Neuronal stem cell (in vitro differentiated cells): Measurements from ENCODE around the gene CD81.
A peak's percentile ranks its signal among the peaks of the same experiment; 100 is the strongest.

Source experiments
- DNase-seq: peaks from one replicate; pipeline ENCODE4 v3.0.0-alpha.2; 2013; ENCODE audit warnings: low spot score
- H2AFZ ChIP-seq: one replicate; pipeline ENCODE4 v1.6.1; 2013; ENCODE audit warnings: mild to moderate bottlenecking, low read length, inconsistent platforms
- H2AK5ac ChIP-seq: 2 replicates; pipeline ENCODE4 v1.6.1; 2013; ENCODE audit warnings: low read depth, mild to moderate bottlenecking, inconsistent platforms, low read length, moderate library complexity, mixed read lengths
- H2BK120ac ChIP-seq: 2 replicates; pipeline ENCODE4 v1.6.1; 2013; ENCODE audit warnings: low read depth, mild to moderate bottlenecking, inconsistent platforms, low read length, moderate library complexity, mixed read lengths
- H2BK12ac ChIP-seq: one replicate; pipeline ENCODE4 v1.6.1; 2013; ENCODE audit warnings: low read length, inconsistent platforms
- H2BK15ac ChIP-seq: 2 replicates; pipeline ENCODE4 v1.6.1; 2013; ENCODE audit warnings: mild to moderate bottlenecking, low read length, inconsistent platforms, mixed read lengths
- H2BK5ac ChIP-seq: one replicate; pipeline ENCODE4 v1.6.1; 2013; ENCODE audit warnings: inconsistent platforms, mild to moderate bottlenecking, low read length, moderate library complexity
- H3K14ac ChIP-seq: one replicate; pipeline ENCODE4 v1.6.1; 2013; ENCODE audit warnings: low read length, inconsistent platforms
- H3K18ac ChIP-seq: 2 replicates; pipeline ENCODE4 v1.6.1; 2013; ENCODE audit warnings: low read length, inconsistent platforms
- H3K23ac ChIP-seq: 2 replicates; pipeline ENCODE4 v1.6.1; 2013; ENCODE audit warnings: low read depth, mild to moderate bottlenecking, mixed read lengths, low read length, inconsistent platforms; ENCODE audit not compliant: poor library complexity
- H3K27ac ChIP-seq: replicated peaks from 3 replicates; pipeline ENCODE4 v1.5.1; 2013; ENCODE audit warnings: low read length, inconsistent platforms
- H3K27me3 ChIP-seq, 3 experiments: 2 replicates each; pipeline ENCODE4 v1.6.1; 2013; ENCODE audit warnings: low read length in 3 of 3, mild to moderate bottlenecking in 2 of 3, inconsistent platforms in 1 of 3, low read depth in 1 of 3, mixed read lengths in 1 of 3, moderate library complexity in 1 of 3; ENCODE audit not compliant: control insufficient read depth in 3 of 3, insufficient read depth in 3 of 3
- H3K36me3 ChIP-seq, 2 donors: replicated peaks in 1 of 2; 2 replicates each; pipeline ENCODE4 v1.6.1; 2013; ENCODE audit warnings: low read length in 2 of 2; ENCODE audit not compliant: control insufficient read depth in 2 of 2, insufficient read depth in 2 of 2
- H3K4ac ChIP-seq: 2 replicates; pipeline ENCODE4 v1.6.1; 2013; ENCODE audit warnings: inconsistent platforms, mild to moderate bottlenecking, low read length, moderate library complexity
- H3K4me1 ChIP-seq, 2 donors: 1 replicate in 1 of 2; 2 replicates in 1 of 2; pipeline ENCODE4 v1.6.1; 2013; ENCODE audit warnings: low read length in 2 of 2, low read depth in 1 of 2; ENCODE audit not compliant: control insufficient read depth in 2 of 2, insufficient read depth in 1 of 2
- H3K4me2 ChIP-seq: one replicate; pipeline ENCODE4 v1.6.1; 2013; ENCODE audit warnings: mild to moderate bottlenecking, low read length, inconsistent platforms; ENCODE audit not compliant: insufficient read depth, poor library complexity, severe bottlenecking
- H3K4me3 ChIP-seq, 2 donors: 2 replicates each; pipeline ENCODE4 v1.5.1; 2013; ENCODE audit warnings: low read length in 2 of 2, mild to moderate bottlenecking in 2 of 2, inconsistent platforms in 1 of 2, moderate library complexity in 1 of 2
- H3K79me1 ChIP-seq: one replicate; pipeline ENCODE4 v1.6.1; 2013; ENCODE audit warnings: low read depth, mild to moderate bottlenecking, inconsistent platforms, low read length, moderate library complexity
- H3K9ac ChIP-seq: one replicate; pipeline ENCODE4 v1.6.1; 2013; ENCODE audit warnings: mild to moderate bottlenecking, low read depth, low read length, inconsistent platforms; ENCODE audit not compliant: poor library complexity
- H3K9me3 ChIP-seq, 2 donors: replicated peaks in 1 of 2; 2 replicates each; pipeline versions ENCODE3 to v1.6.1; 2013; ENCODE audit warnings: low read length in 2 of 2, mild to moderate bottlenecking in 2 of 2, inconsistent platforms in 1 of 2, low read depth in 1 of 2, mixed read lengths in 1 of 2, moderate library complexity in 1 of 2; ENCODE audit not compliant: control insufficient read depth in 2 of 2, insufficient read depth in 1 of 2
- H4K8ac ChIP-seq: one replicate; pipeline ENCODE4 v1.6.1; 2013; ENCODE audit warnings: low read depth, mild to moderate bottlenecking, inconsistent platforms, low read length, moderate library complexity
- H4K91ac ChIP-seq: one replicate; pipeline ENCODE4 v1.6.1; 2013; ENCODE audit warnings: low read length, low read depth, mild to moderate bottlenecking, inconsistent platforms; ENCODE audit not compliant: poor library complexity
- WGBS, 2 donors: extraction: QIAGEN DNeasy Blood & Tissue Kit; methylation state at CpG; one replicate each; pipeline ENCODE4 v1.1.7; 2013; ENCODE audit warnings: missing lambda C conversion rate in 2 of 2, mixed read lengths in 1 of 2; ENCODE audit not compliant: insufficient read length in 2 of 2, insufficient replicate concordance in 1 of 2; ENCODE audit errors: extremely low coverage in 2 of 2; 5-methylcytosine and 5-hydroxymethylcytosine counted together

CD81 gene

GRCh38 chr11:2342981-2343380 is 34.1 kb upstream of the CD81 start:
- WGBS, 2 donors: no CpG with 5 or more reads among the region's 5 CpGs
- Histone ChIP-seq H3K9me3 (peaks cover 0 to 14% of the 10 kb centered on the region in 2 donors), H2BK120ac (no peak overlapping the region), H2BK5ac (no peak overlapping the region), H2AK5ac (no peak overlapping the region), H3K4me3 (no peak overlapping the region), H3K36me3 (no peaks in the 10 kb centered on the region), H2BK12ac (no peak overlapping the region), H3K4me2 (no peak overlapping the region), H3K4ac (no peak overlapping the region), H3K27me3 (peaks cover 0 to 4% (median 2%) of the 10 kb centered on the region in 3 experiments), H3K79me1 (peaks cover 3% of the 10 kb centered on the region), H3K9ac (no peak overlapping the region), H2BK15ac (no peak overlapping the region), H3K14ac (no peak overlapping the region), H4K8ac (no peak overlapping the region), H2AFZ (no peak overlapping the region), H3K18ac (no peak overlapping the region), H3K23ac (no peak overlapping the region), H3K4me1 (peaks cover 0 to 2% of the 10 kb centered on the region in 2 donors), H4K91ac (no peak overlapping the region), H3K27ac (no peak overlapping the region)
- DNase-seq: no peak

DNA sequence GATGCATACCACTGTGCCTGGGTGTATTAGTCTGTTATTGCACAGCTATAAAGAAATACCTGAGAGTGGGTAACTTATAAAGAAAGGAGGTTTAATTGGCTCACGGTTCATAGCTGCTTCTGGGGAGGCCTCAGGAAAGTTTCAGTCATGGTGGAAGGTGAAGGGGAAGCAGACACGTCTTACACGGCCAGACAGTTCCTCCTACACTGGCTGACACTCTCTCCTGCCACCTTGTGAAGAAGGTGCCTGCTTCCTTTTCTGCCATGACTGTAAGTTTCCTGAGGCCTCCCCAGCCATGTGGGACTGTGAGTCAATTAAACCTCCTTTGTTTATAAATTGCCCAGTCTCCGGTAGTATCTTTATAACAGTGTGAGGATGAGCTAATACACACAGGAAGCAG is 33.6 kb upstream of the CD81 start:
- H3K27me3 ChIP-seq: peaks cover 0 to 4% (median 2%) of the 10 kb centered on the region in 3 experiments
- no CpG with 5 or more reads among the region's 4 CpGs for WGBS, 2 donors
- peaks cover 0 to 2% of the 10 kb centered on the region in 2 donors for H3K4me1 ChIP-seq

GRCh38 chr11:2345050-2345449 is 32.1 kb upstream of the CD81 start:
- Histone ChIP-seq H3K9me3 (peaks cover 0 to 21% of the 10 kb centered on the region in 2 donors), H3K23ac (no peak overlapping the region), H4K91ac (no peak overlapping the region), H3K9ac (no peak overlapping the region), H2BK15ac (no peak overlapping the region), H3K4me2 (no peak overlapping the region), H2BK5ac (no peak overlapping the region), H3K4me1 (peaks cover 0 to 2% of the 10 kb centered on the region in 2 donors), H3K14ac (no peak overlapping the region), H3K27ac (no peak overlapping the region), H2AFZ (no peak overlapping the region), H3K4me3 (no peak overlapping the region), H3K27me3 (peaks cover 0 to 3% (median 2%) of the 10 kb centered on the region in 3 experiments), H3K79me1 (peaks cover 3% of the 10 kb centered on the region), H3K4ac (no peak overlapping the region), H4K8ac (no peak overlapping the region), H2AK5ac (no peak overlapping the region), H2BK120ac (no peak overlapping the region), H2BK12ac (no peak overlapping the region), H3K36me3 (no peaks in the 10 kb centered on the region), H3K18ac (no peak overlapping the region)
- WGBS, 2 donors: no CpG with 5 or more reads among the region's 2 CpGs
- DNase-seq: no peak

More for the DNA sequence above, 33.6 kb upstream of the CD81 start:
- H4K91ac ChIP-seq: no peak overlapping the region
- no peak overlapping the region for H3K9ac ChIP-seq
- H2BK15ac ChIP-seq: no peak overlapping the region
- H3K14ac ChIP-seq: no peak overlapping the region
- peaks cover 0 to 15% of the 10 kb centered on the region in 2 donors for H3K9me3 ChIP-seq
- no peak overlapping the region for H2BK120ac ChIP-seq
- no peaks in the 10 kb centered on the region for H3K36me3 ChIP-seq
- H3K4me2 ChIP-seq: no peak overlapping the region
- H3K4me3 ChIP-seq: no peak overlapping the region
- no peak overlapping the region for H4K8ac ChIP-seq
- H2AFZ ChIP-seq: no peak overlapping the region
- H3K4ac ChIP-seq: no peak overlapping the region
- H2AK5ac ChIP-seq: no peak overlapping the region
- H3K18ac ChIP-seq: no peak overlapping the region
- H3K23ac ChIP-seq: no peak overlapping the region
- no peak for DNase-seq
- no peak overlapping the region for H2BK12ac ChIP-seq
- H3K27ac ChIP-seq: no peak overlapping the region
- H3K79me1 ChIP-seq: peaks cover 3% of the 10 kb centered on the region
- no peak overlapping the region for H2BK5ac ChIP-seq

GRCh38 chr11:2346014-2346413 is 31.1 kb upstream of the CD81 start:
- WGBS, 2 donors: no CpG with 5 or more reads among the region's 4 CpGs
- no peak overlapping the region for H3K27ac ChIP-seq

More at GRCh38 chr11:2346014-2346413, 31.1 kb upstream of the CD81 start:
- Histone ChIP-seq H2BK15ac (no peak overlapping the region), H3K9ac (no peak overlapping the region), H3K4me1 (no peaks in the 10 kb centered on the region), H3K79me1 (peaks cover 3% of the 10 kb centered on the region), H4K91ac (peak overlapping the region; percentile 65), H4K8ac (no peak overlapping the region), H3K14ac (no peak overlapping the region), H3K4me2 (no peak overlapping the region), H3K36me3 (no peaks in the 10 kb centered on the region), H3K23ac (no peak overlapping the region), H2BK12ac (no peak overlapping the region), H2BK5ac (peak overlapping the region; percentile 67), H2BK120ac (peak overlapping the region; percentile 21), H3K18ac (peak overlapping the region; percentile 27), H3K4me3 (no peak overlapping the region), H2AFZ (no peak overlapping the region), H3K27me3 (peaks cover 0 to 3% (median 2%) of the 10 kb centered on the region in 3 experiments), H3K4ac (no peak overlapping the region), H3K9me3 (peaks cover 0 to 21% of the 10 kb centered on the region in 2 donors), H2AK5ac (no peak overlapping the region)
- no peak for DNase-seq
